PFSK-1 (cell line): ENCODE data around the gene RIN3.

Experiments
- FOXP2 ChIP-seq: optimal IDR thresholded peaks from 2 replicates; pipeline ENCODE3; 2011; ENCODE audit warnings: borderline replicate concordance, control low read depth, inconsistent platforms; ENCODE audit not compliant: insufficient read depth; ENCODE audit errors: extremely low read length, extremely low read depth
- POLR2AphosphoS5 ChIP-seq: IDR thresholded peaks from 2 replicates; pipeline ENCODE4 v1.6.1; 2012; ENCODE audit warnings: low read depth, mild to moderate bottlenecking, control low read depth, low read length, moderate library complexity
- SIN3A ChIP-seq: IDR thresholded peaks from 2 replicates; pipeline ENCODE4 v1.6.1; 2012; ENCODE audit warnings: mild to moderate bottlenecking, low read length, moderate library complexity, borderline replicate concordance; ENCODE audit not compliant: insufficient read depth
- TAF1 ChIP-seq: IDR thresholded peaks from 2 replicates; pipeline ENCODE4 v1.6.1; 2012; ENCODE audit warnings: low read length, control low read depth, borderline replicate concordance; ENCODE audit not compliant: insufficient read depth
- TF ChIP-seq, protein P1 (sequence below), 2 experiments: IDR thresholded peaks; 2 replicates each; pipeline versions ENCODE4 v1.6.1 to v1.8.0; 2011 to 2012; ENCODE audit warnings: low read depth in 2 of 2, low read length in 2 of 2, control low read depth in 1 of 2, inconsistent platforms in 1 of 2, mild to moderate bottlenecking in 1 of 2, moderate library complexity in 1 of 2; ENCODE audit not compliant: insufficient read depth in 1 of 2

Gene RIN3

GRCh38 chr14:92573761-92574498 lies 60.3 kb downstream of the RIN3 start:
- TF ChIP-seq FOXP2 = no peak
- no peak for TF ChIP-seq SIN3A
- no peak for TF ChIP-seq POLR2AphosphoS5
- TF ChIP-seq, protein P1, sequence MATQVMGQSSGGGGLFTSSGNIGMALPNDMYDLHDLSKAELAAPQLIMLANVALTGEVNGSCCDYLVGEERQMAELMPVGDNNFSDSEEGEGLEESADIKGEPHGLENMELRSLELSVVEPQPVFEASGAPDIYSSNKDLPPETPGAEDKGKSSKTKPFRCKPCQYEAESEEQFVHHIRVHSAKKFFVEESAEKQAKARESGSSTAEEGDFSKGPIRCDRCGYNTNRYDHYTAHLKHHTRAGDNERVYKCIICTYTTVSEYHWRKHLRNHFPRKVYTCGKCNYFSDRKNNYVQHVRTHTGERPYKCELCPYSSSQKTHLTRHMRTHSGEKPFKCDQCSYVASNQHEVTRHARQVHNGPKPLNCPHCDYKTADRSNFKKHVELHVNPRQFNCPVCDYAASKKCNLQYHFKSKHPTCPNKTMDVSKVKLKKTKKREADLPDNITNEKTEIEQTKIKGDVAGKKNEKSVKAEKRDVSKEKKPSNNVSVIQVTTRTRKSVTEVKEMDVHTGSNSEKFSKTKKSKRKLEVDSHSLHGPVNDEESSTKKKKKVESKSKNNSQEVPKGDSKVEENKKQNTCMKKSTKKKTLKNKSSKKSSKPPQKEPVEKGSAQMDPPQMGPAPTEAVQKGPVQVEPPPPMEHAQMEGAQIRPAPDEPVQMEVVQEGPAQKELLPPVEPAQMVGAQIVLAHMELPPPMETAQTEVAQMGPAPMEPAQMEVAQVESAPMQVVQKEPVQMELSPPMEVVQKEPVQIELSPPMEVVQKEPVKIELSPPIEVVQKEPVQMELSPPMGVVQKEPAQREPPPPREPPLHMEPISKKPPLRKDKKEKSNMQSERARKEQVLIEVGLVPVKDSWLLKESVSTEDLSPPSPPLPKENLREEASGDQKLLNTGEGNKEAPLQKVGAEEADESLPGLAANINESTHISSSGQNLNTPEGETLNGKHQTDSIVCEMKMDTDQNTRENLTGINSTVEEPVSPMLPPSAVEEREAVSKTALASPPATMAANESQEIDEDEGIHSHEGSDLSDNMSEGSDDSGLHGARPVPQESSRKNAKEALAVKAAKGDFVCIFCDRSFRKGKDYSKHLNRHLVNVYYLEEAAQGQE (IDR thresholded peaks at IDR 0.05; ENCODE audit: insufficient read depth in 1 of 2, low read depth in 2 of 2, low read length in 2 of 2) = no peak
- TF ChIP-seq TAF1 = no peak

GRCh38 chr14:92575061-92575747 lies 61.6 kb downstream of the RIN3 start:
- TF ChIP-seq SIN3A (no peak), FOXP2 (no peak), POLR2AphosphoS5 (no peak), TAF1 (no peak)
- TF ChIP-seq, protein P1 (IDR thresholded peaks at IDR 0.05; ENCODE audit: insufficient read depth in 1 of 2, low read depth in 2 of 2, low read length in 2 of 2) = no peak

DNA sequence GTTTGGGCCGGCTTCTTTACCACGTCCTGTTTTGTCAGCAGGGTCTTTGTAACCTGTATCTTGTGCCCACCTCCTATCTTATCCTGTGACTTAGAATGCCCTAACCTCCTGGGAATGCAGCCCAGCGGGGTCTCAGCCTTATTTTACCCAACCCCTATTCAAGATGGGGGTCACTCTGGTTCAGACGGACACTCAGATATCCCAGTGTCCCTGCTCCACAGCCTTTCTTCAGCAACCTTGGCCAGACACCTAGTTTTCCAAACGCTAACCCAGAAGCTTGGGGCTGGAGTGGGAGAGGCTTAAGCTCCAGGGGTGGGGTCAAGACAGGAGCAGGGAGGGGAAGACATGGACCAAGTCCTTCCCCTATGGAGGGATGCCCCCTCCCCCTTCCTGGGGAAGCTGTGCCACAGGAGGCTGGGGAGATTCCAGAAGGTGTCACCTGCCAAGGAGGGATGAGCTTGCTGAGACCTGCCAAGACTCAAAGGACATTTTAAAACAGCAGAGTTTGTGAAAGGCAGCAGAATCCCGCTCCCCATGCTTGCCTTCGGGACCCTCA lies 62.2 kb downstream of the RIN3 start:
- TF ChIP-seq FOXP2 (no peak), POLR2AphosphoS5 (no peak), TAF1 (no peak), SIN3A (no peak)
- TF ChIP-seq, protein P1 (IDR thresholded peaks at IDR 0.05; ENCODE audit: insufficient read depth in 1 of 2, low read depth in 2 of 2, low read length in 2 of 2) = no peak

DNA sequence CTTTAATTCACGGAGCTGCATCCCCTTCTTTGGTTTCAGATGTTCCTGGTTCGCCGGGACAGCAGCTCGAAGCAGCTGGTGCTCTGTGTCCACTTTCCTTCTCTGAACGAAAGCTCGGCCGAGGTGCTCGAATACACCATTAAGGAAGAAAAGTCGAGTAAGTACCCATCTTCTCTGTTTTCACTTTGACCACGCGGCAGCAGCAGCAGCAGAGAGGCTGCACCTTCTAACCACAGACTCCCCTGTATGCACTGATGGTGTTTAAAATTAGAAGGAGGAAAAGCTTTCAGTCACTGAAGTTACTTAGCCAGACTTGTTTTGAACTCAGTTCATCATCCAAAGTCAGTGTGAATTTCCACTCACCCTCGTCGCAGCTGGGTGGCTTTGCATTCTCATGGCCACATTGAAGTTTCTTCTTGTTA lies 63.8 kb downstream of the RIN3 start:
- no peak for TF ChIP-seq TAF1
- no peak for TF ChIP-seq SIN3A
- TF ChIP-seq FOXP2 = no peak
- TF ChIP-seq POLR2AphosphoS5 = no peak
- TF ChIP-seq, protein P1 (IDR thresholded peaks at IDR 0.05; ENCODE audit: insufficient read depth in 1 of 2, low read depth in 2 of 2, low read length in 2 of 2) = no peak
